Measurements from ENCODE around the gene SLC19A2. TPM values are rescaled to one million over a fixed set of nuclear protein-coding genes. Genes with fewer than 3 reads are reported as not detected.

SLC19A2 gene
- polyA plus RNA-seq, 1 of the 3 experiments (the other 2 are of a cell fraction), result 3.4 TPM

DNA sequence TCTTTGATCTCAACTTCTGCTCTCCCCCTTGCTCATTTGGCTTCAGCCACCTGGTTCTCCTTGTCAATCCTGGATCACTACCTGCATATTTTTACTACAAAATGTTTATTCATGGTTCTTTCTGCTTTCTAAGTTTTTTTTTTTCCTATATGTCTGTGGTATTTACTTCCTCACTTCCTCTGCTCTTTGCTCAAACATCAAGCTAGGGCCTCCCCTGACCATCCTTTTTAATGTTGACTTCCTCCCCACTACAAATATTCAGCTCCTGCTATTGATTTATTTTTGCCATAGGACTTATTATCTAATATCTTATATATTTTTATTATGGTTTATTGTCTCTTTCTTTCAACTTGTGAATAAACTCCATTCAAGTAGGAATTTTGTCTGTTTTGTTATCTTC is 14.1 kb upstream of the SLC19A2 start:
- Histone ChIP-seq H3K4me3 (ENCODE audit: low read depth in 2 of 2, low read length in 1 of 2) (no peak overlapping the region), H3K27ac (ENCODE audit: low read depth in 2 of 2, low read length in 1 of 2) (no peak overlapping the region), H3K9me3 (no peaks in the 10 kb centered on the region), H3K36me3 (replicated peaks in 1 of 2; ENCODE audit: control insufficient read depth in 1 of 2, insufficient read depth in 2 of 2, low read length in 1 of 2) (no peaks in the 10 kb centered on the region), H3F3A (replicated peaks; ENCODE audit: insufficient read depth) (no peaks in the 10 kb centered on the region), H3K4me1 (ENCODE audit: control insufficient read depth in 1 of 2, insufficient read depth in 2 of 2, low read depth in 1 of 2, low read length in 1 of 2) (no peaks in the 10 kb centered on the region; a peak in 1 of 4 replicates), H3K9me2 (no peaks in the 10 kb centered on the region), H3K27me3 (ENCODE audit: insufficient read depth) (no peaks in the 10 kb centered on the region), H3K4me2 (no peak overlapping the region), H2AFZ (ENCODE audit: low read depth) (no peak overlapping the region), H4K20me1 (ENCODE audit: insufficient read depth) (no peaks in the 10 kb centered on the region), H3K79me2 (ENCODE audit: insufficient read depth) (no peaks in the 10 kb centered on the region), H3K9ac (no peak overlapping the region)
- ChIA-PET CTCF (no interaction called here), POLR2A (no interaction called here)
- TF ChIP-seq NFIC (IDR thresholded peaks at IDR 0.05; ENCODE audit: borderline replicate concordance) (no peak), GABPA (IDR thresholded peaks at IDR 0.05; ENCODE audit: low read depth) (no peak), FOSL2 (IDR thresholded peaks at IDR 0.05; ENCODE audit: borderline replicate concordance, low read depth) (no peak), MAX (IDR thresholded peaks at IDR 0.05; ENCODE audit: low read depth) (no peak), FOXM1 (IDR thresholded peaks at IDR 0.05; ENCODE audit: low read depth) (no peak), FOXJ3 (CRISPR knock-in tag; IDR thresholded peaks at IDR 0.05) (no peak), GATA2 (CRISPR knock-in tag; IDR thresholded peaks at IDR 0.05) (no peak)
- no peak for DNase-seq

GRCh38 chr1:169497317-169497716 is 11.6 kb upstream of the SLC19A2 start:
- WGBS (ENCODE audit: low lambda C conversion rate), result 93% methylated on average over 2 of the region's 2 CpGs

More at GRCh38 chr1:169497317-169497716, 11.6 kb upstream of the SLC19A2 start:
- H3K36me3 ChIP-seq (replicated peaks in 1 of 2; ENCODE audit: control insufficient read depth in 1 of 2, insufficient read depth in 2 of 2, low read length in 1 of 2), result no peaks in the 10 kb centered on the region
- H3K4me2 ChIP-seq, result no peak overlapping the region
- no peak overlapping the region for H2AFZ ChIP-seq (ENCODE audit: low read depth)
- CTCF ChIA-PET, result interaction anchor here (1.3 kb wide), 1 partner anchor 49 kb away, joined by 3 read pairs; no protein-coding TSS in a partner anchor
- DNase-seq, result no peak
- no peak for TF ChIP-seq USF2 (IDR thresholded peaks at IDR 0.05; ENCODE audit: borderline replicate concordance, low read depth, low read length)
- no peak for TF ChIP-seq SMC3 (IDR thresholded peaks at IDR 0.05; ENCODE audit: low read depth, low read length)
- TF ChIP-seq RCOR1 (IDR thresholded peaks at IDR 0.05; ENCODE audit: low read length), result no peak
- TF ChIP-seq TEAD4 (IDR thresholded peaks at IDR 0.05; ENCODE audit: borderline replicate concordance, insufficient read depth), result no peak
- no peak for TF ChIP-seq NFIC (IDR thresholded peaks at IDR 0.05; ENCODE audit: borderline replicate concordance)
- TF ChIP-seq EP300 (IDR thresholded peaks at IDR 0.05; ENCODE audit: borderline replicate concordance in 1 of 2, low read depth in 1 of 2, low read length in 1 of 2), result no peak
- no peak for TF ChIP-seq TAF1 (IDR thresholded peaks at IDR 0.05; ENCODE audit: borderline replicate concordance, low read depth, low read length)
- no peak for TF ChIP-seq RXRA (IDR thresholded peaks at IDR 0.05; ENCODE audit: borderline replicate concordance, low read depth)
- TF ChIP-seq USF1 (IDR thresholded peaks at IDR 0.05; ENCODE audit: borderline replicate concordance, low read depth), result no peak
- no peak for TF ChIP-seq GABPA (IDR thresholded peaks at IDR 0.05; ENCODE audit: low read depth)
- TF ChIP-seq SIN3A (IDR thresholded peaks at IDR 0.05; ENCODE audit: borderline replicate concordance, low read depth, low read length), result no peak
- no peak for TF ChIP-seq FOSL2 (IDR thresholded peaks at IDR 0.05; ENCODE audit: borderline replicate concordance, low read depth)
- TF ChIP-seq, protein P1, sequence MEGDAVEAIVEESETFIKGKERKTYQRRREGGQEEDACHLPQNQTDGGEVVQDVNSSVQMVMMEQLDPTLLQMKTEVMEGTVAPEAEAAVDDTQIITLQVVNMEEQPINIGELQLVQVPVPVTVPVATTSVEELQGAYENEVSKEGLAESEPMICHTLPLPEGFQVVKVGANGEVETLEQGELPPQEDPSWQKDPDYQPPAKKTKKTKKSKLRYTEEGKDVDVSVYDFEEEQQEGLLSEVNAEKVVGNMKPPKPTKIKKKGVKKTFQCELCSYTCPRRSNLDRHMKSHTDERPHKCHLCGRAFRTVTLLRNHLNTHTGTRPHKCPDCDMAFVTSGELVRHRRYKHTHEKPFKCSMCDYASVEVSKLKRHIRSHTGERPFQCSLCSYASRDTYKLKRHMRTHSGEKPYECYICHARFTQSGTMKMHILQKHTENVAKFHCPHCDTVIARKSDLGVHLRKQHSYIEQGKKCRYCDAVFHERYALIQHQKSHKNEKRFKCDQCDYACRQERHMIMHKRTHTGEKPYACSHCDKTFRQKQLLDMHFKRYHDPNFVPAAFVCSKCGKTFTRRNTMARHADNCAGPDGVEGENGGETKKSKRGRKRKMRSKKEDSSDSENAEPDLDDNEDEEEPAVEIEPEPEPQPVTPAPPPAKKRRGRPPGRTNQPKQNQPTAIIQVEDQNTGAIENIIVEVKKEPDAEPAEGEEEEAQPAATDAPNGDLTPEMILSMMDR (IDR thresholded peaks at IDR 0.05), result no peak
- TF ChIP-seq MEF2A (IDR thresholded peaks at IDR 0.05; ENCODE audit: borderline replicate concordance, low read depth), result no peak
- no peak for TF ChIP-seq RAD21 (IDR thresholded peaks at IDR 0.05; ENCODE audit: low read length)
- no peak for TF ChIP-seq TCF12 (IDR thresholded peaks at IDR 0.05)
- TF ChIP-seq RFX5 (IDR thresholded peaks at IDR 0.05; ENCODE audit: low read length), result no peak
- no peak for TF ChIP-seq MXI1 (IDR thresholded peaks at IDR 0.05; ENCODE audit: low read depth, low read length)
- no peak for TF ChIP-seq JUND (IDR thresholded peaks at IDR 0.05)
- TF ChIP-seq CHD2 (IDR thresholded peaks at IDR 0.05; ENCODE audit: low read length, partially characterized antibody), result no peak
- no peak overlapping the region for H3K4me3 ChIP-seq (ENCODE audit: low read depth in 2 of 2, low read length in 1 of 2)
- no peaks in the 10 kb centered on the region; a peak in 1 of 4 replicates for H3K4me1 ChIP-seq (ENCODE audit: control insufficient read depth in 1 of 2, insufficient read depth in 2 of 2, low read depth in 1 of 2, low read length in 1 of 2)
- POLR2A ChIA-PET, result no interaction called here
- no peaks in the 10 kb centered on the region for H3K9me3 ChIP-seq
- H3K27me3 ChIP-seq (ENCODE audit: insufficient read depth), result no peaks in the 10 kb centered on the region
- H3K79me2 ChIP-seq (ENCODE audit: insufficient read depth), result no peaks in the 10 kb centered on the region
- no peaks in the 10 kb centered on the region for H3F3A ChIP-seq (replicated peaks; ENCODE audit: insufficient read depth)
- no peaks in the 10 kb centered on the region for H3K9me2 ChIP-seq
- H3K9ac ChIP-seq, result no peak overlapping the region
- no peaks in the 10 kb centered on the region for H4K20me1 ChIP-seq (ENCODE audit: insufficient read depth)
- no peak overlapping the region for H3K27ac ChIP-seq (ENCODE audit: low read depth in 2 of 2, low read length in 1 of 2)

Data from SK-N-SH (cell line).